CD4-positive, alpha-beta T cell treated with Interleukin-17A for 1 hour (primary cell): ENCODE measurements around the gene TNFRSF13B.
"Not testable (repeated sequence)": the region's sequence is repeated elsewhere in the genome, so short reads cannot be mapped to it uniquely, and the experiment has no call there.

Experiments used
- DNase-seq: peaks from one replicate; pipeline ENCODE4 v3.0.0-alpha.2; 2020

TNFRSF13B gene

DNA sequence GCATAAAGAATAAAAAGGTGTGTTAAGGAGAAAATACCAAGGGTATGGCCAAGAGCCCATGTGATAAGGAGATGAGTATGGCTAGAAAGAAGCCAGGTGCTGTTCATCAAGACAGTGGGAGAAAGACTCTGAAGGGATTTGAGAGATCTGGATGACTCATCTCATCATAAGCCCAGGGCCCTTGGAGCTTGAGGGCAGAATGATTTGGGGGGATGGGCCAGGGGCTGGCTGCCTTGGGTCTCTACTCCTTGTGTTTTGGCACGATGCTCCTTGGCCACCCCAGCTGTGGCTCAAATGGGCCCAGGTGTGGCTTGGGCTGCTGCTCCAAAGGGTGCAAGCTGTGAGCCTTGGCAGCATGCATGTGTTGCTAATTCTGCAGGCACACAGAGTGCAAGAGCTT is 14.5 kb upstream of the TNFRSF13B start:
- no peak for DNase-seq

DNA sequence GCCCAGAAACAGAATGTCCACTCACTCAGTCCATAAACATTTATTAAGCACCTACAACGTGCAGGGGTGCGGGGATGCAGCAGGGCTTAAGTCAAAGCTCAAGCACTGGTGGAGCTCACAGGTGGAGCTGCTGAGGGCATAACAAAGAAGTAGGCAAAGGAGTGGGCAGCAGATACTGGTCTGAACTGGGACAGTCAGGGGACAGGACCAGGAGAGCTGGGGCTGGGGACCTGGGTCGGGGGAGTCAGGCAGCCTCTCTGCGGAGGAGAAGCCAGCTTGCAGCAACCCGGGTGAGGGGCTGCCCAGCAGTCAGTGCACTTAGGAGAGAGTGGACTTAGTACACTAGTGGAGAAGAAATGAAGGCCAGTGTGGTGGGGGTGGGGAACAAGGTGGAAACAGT is 10.0 kb upstream of the TNFRSF13B start:
- DNase-seq = no peak

DNA sequence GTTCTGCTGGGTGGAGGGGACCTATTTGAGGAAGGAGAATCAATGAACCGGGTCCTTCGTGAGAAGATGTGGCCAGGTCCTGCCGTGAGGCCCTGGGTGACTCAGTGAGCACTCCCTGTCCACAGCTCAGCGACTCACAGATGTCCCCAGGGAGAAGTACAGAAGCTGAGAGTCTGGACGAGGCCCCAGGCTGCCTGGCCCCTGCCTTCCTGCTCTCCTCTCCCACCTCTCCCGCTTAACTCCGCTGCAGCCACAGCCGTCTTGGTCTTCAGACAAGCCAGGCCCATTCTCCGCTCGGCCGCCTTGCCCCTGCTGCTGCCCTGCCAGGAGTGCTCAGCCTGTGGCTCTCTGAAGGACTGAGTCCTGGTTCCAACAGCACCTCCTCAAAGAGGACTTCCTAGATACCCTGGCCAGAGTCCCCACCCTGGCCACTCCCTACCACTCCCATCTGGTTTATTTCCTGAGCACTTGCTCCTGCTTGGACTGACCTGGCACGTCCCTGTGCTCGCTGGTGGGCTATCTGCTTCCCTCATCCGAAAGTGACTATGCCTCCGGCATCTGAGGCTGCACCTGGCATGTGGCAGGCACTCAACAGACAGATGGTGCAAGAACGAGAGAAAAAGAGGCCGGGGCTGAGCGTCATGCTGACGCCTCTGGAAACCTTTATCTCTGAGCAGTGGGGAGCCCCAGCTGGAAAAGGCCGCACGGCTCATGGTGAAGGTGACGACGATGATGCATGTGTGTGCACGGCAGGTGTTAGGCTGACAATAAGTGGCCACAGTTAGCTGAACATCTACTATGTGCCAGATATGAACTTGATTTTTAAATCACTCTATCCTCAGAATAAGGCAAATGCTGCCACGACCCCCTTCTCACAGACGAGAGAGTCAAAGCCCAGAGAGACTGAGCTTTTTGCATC is 9.2 kb upstream of the TNFRSF13B start:
- no peak for DNase-seq

DNA sequence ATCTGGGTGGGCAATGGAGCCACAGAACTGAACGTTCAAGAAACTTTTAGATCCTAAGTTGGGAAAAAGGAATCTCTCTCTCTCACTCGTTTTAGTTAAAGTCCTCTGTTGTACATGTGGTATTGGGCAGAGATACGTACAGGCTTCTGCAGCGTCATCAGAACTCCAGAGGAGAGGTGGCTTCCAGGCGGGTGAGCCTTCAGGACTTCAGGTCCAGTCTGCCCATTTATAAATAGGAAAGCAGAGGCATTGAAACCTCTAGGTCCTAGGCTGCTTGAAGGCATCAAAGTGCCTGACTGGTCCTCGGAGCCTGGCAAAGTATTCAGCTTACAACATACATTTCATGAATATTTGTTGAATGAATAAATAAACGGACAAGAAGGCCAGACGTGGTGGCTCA is 8.1 kb upstream of the TNFRSF13B start:
- DNase-seq = no peak

DNA sequence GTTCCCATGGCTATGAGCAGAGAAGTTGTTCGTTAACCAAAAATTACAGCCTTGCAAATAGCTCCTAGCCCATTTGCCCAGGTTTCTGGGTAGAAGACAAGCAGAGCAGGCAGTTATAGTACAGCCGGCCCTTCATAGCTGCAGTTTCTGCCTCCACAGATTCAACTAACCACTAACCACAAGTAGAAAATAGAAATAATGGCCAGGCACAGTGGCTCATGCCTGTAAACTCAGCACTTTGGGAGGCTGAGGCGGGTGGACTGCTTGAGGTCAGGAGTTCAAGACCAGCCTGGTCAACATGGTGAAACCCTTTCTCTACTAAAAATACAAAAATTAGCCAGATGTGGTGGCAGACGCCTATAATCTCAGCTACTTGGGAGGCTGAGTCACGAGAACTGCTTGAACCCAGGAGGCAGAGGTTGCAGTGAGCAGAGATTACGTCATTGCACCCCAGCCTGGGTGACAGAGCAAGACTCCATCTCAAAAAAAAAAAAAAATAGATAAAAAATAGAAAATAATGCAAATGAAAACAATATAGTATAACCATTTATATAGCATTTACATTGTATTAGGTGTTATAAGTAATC is 7.4 kb upstream of the TNFRSF13B start:
- DNase-seq = not testable (repeated sequence)

DNA sequence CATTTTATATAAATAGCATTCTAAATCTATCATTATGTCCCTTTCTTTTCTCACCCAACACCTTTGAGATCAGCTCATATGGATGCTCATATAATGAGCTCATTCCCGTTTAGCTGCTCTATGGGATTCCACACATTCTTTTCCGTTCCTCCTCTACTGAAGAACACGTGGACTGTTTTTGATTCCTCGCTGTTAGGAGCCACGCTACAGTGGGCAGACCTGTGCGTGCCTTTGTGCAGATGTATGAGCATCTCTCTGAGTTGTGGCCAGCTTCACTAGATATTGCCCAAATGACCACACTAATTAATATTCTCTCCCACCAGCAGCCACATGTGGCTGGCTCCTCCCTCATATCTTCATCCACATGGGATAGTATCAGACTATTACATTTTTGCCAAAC is 6.0 kb upstream of the TNFRSF13B start:
- no peak for DNase-seq

DNA sequence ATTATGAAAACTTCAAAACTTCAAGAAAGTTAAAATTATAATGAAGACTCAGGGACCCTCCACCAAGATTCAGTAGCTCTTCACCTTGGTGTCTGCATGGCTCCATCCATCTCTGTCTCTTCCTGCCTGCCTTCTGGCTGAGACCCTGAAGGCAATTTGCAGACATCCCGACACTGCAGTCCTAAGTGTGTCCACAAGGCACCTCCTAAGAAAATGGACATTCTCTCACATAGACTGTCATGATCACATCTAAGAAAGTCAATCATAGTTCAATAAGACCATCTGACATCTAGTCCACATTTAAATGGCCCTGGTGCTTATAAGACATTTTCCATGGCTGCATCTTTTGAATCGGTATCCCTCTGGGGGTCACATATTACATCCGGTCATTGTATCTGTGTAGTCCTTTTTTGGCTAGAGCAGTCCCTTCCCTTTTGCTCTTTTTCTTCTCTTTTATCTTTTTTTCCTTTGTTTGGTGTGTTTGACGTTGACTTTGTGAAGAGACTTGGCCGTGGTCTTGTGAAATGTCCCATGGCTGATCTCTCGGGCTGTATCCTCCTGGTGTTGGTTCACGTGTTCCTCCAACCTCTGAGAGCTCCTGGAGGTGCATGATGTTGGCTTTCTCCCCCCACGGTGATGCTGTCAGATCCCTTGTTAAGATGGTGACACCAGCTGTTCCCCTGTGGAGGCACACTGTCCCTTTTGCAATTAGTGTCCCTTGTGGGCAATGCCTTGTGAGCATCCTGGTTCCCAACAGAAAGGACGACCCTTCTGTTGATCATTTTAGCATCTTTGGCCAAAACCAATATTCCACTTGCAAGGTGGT is 5.0 kb upstream of the TNFRSF13B start:
- no peak for DNase-seq

DNA sequence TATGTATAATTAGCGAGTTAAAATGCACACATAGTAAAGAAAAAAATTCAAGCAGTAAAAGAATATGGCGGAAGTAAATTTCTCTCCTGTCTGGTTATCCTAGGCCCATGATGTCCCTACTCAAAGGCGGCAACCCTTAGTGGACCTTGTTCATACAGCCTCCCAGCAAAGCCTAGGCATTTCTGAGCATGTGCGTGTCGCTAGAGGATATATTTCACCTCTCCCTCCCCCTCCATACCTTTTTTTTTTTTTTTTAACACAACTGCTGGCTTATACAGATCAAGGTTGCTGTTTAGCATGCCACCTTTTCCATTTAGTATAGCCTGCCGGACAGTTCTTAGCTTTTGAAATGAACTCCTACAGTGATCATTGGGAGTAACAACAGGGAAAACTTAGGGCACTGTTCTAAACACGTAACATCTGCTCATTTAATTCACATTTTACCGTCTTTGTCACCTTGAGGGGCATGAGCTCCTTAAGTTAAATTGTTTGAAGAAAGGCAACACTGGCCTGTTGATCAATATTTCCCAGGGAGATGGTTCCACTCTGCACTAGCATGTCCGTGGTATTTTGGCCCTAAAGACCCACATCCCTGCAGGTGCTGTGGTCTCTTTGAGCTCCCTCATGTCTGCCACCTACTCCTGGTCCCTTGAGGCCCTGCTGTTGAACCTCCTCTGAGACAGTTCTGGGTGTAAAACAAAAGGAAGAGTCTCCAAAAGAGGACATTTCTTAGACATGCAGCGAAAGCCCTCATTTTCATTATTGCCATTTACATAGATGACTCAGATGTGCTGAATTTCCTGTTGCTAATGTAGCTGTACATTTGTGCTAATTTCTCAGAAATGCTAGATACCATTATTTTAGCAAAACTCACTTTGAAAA is 4.1 kb upstream of the TNFRSF13B start:
- DNase-seq = no peak

DNA sequence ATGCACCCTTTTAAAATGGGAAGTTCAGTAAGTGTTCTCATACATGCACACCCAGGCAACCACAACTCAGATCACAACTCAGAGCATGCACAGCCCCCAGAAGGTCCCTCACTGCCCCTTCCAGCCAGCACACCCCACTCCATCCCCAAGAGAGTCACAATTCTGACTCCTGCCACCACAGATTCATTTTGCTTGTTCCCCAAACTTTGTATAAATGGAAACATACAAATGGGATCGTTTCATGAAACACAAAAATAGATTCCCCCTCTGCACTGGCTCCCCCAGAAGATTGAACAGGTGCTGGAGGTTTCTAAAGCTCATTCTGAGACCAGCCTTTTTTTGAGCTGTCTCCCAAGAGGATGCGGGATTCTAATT is 3.3 kb upstream of the TNFRSF13B start:
- no peak for DNase-seq

DNA sequence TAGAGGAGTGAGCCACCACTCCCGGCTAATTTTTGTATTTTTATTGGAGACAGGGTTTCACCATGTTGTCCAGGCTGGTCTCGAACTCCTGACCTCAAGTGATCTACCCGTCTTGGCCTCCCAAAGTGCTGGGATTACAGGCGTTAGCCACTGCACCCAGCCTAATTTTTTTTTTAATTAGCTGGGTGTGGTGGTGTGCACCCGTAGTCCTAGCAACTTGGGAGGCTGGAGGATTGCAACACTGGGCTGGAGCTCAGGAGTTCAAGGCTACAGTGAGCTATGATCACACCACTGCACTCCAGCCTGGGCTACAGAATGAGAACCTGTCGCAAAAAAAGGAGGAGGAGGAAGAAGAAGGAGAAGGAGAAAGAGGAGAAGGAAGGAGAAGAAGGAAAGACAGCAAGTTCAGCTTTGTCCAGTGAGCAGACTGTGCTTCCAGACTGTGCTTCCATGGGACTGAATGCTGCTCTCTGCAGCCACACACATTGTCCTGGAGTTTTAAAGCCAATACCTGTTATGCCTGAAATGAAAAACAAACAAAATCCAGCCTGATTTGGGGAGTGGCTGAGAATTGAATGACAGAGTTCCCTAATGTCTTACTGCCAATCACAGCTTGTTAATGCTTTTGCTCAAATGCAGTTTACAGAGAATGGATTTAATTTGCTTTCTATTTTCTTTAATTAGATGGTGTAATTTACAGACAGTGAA is 2.8 kb upstream of the TNFRSF13B start:
- no peak for DNase-seq

DNA sequence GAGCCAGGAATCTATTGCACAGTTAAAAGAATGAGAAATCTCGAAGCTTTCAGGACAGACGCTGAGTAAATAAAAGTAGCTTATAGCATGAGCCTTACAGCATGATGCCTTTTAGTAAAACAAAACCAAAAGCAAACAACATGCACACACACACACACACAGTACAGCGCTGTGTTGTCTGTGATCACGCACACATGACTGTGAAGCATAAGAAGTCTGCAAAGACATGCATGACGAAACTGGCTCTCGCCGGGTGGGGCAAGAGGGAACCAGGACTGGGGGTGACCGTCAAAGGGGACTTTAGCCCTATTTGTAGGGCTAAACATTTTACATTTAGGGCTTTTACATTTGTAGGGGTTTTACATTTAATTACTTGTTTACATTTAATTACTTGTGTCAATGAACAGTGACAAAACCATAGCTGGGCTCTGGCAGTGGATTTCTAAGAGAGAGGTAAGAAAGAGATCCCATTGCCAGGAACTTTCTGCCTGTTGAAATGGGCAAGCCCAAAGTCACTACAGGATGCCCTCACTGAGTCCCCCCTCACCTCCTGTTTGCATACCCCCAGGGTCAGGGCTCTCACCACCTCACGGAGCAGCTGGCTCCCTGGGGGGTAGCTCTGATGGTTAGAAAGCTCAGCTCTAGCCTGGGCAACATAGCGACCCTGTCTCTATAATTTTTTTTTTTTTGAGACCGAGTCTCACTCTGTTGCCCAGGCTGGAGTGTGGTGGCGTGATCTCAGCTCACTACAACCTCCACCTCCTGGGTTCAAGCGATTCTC is 2.0 kb upstream of the TNFRSF13B start:
- DNase-seq = no peak

DNA sequence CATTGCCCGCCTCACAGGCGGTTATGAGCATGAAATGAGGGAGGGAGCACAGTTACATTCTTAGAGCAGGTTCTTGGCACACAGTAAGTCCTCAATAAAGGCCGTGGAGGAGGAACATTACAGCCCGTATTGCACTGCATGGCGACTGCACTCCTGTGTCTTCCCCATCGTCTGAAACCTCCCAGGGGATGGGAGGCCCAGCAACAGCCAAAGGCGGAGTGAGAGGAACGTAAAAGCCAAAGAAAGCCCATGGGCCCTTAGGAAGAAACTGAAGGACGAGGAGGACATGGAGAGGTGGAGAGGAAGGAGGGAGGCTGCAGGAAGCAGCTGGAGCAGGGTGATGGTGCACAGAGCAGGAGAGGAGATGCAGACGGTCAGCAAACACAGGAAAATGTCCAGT is 1.1 kb upstream of the TNFRSF13B start:
- not testable (repeated sequence) for DNase-seq

DNA sequence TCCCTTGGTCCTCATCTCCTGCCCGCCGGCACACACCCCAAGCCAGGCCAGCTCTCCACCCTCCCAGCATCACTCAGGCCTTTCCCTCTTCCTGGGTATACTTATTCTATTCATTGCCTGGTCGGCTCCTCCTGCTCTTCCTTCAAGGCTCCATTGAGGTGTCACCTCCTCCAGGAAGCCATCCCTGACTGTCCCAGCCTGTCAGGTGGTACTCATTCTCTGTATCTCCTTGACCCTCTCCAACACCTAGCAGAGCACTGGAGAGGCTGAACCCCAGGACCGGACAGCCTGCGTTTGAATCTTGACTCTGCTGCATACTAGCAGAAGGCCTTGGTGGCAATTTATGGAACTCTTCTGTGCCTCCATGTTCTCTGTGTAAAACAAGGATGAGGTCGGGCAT is 428 bp upstream of the TNFRSF13B start:
- DNase-seq = no peak

DNA sequence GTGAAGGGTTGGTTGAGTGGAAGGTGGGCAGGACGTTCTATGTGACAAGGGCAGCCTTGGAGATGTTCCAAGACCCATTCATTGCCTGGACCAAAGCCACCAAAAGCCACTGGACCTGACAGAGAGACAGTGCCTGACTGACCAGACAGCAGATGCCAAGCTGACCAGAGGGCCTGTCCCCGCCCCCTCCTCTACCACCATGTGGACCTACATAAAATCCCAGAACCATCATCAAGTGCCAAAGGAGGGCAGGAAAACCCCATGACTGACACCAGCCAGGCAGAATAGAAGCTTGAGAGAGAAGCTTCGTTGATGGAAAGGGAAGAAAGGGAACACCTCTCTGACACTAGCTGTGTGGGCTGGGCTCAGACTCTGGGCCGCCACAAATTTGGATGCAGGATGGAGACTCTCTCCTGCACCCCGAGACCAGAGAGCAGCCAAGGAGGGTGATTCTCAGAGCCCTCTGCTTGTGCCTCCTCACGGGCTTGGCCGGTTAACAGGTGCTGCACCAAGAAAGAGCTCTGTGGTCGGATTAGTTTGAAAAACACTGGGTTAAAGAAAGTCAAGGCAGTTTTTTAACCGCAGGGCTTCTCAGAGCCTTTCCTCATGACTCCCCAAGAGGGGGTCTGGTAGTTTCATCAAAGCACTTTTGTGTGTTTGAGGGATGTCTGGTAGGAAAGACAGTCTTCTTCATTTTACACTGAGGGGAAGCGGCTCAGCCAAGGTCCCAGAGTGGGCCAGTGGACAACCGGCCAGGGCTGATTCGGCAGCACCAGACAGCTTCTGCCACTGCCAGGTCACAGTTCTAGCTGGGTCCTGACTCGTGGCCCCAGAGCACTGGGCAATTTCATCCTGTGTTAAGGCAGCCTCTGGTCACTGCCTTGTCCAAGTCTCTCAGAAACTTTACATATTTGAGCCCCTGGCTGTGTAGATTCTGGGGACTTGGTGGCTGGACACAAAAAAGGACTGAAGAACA is 1.7 kb downstream of the TNFRSF13B start:
- no peak for DNase-seq

DNA sequence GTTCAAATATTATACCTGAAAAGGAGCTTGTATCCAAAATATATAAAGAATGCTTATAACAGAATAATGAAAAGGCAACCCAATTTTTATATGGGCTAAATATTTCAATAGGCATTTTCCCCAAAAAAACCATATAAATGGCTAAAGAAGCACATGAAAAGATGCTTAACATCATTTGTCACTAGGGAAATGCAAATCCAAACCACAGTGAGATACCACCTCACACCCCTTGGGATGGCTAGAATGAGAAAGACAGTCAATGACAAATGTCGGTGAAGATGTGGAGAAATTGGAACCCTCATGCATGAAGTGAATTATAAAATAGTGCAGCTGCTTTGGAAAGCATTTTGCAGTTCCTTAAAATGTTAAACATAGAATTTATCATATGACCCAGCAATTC is 3.1 kb downstream of the TNFRSF13B start:
- no peak for DNase-seq

DNA sequence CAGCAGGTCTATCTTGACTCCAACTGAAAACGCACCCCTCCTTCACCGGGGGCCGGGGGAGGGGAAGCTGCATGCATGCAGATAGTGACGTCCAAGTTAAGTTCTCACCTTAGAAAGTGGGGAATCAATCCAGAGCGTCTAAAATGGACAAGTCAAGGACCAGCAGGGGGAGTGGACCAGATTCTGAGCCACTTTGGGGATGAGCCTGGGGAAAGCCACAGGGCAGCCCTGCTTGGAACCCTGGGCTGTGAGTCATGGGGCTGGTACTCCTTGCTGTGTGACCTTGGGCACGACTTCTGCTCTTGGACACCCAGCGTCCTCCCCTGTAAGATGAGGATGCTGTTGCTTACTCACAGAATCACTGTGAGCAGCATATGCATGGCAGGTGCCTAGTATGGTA is 9.1 kb downstream of the TNFRSF13B start:
- DNase-seq = no peak

DNA sequence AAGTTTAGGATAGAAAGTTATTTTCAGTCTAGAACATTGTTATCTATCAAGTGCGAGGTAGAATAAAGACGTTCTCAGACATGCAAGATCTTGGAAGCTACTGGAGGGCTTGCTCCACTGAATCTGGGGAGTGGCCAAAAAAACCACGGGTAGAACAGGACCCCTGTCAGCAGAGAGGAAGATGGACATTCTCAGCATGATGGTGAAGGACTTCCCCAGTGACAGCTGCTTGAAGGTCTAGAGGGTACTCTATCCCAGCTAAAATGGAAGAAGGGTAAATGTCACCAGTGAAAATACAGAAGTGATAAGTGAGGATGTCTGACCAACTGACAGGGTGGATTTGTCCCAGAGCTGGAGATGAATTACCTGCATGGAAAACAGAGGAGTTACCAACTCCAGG is 10.1 kb downstream of the TNFRSF13B start:
- no peak for DNase-seq

DNA sequence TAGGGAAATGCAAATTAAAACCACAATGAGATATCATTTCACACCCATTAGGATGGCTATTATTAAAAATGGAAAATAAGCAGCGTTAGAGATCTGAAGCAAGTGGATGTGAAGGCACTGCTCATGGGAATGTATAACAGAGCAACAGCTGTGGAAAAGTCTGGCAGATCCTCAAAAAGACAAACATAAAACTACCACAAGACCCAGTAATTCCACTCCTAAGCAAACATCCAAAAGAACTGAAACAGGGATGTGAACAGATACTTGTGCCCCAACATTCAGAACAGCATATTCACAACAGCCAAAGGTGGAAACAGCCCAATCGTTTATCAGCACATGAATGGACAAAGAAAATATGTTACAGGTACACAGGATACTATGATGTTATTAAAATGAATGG is 10.9 kb downstream of the TNFRSF13B start:
- not testable (repeated sequence) for DNase-seq

DNA sequence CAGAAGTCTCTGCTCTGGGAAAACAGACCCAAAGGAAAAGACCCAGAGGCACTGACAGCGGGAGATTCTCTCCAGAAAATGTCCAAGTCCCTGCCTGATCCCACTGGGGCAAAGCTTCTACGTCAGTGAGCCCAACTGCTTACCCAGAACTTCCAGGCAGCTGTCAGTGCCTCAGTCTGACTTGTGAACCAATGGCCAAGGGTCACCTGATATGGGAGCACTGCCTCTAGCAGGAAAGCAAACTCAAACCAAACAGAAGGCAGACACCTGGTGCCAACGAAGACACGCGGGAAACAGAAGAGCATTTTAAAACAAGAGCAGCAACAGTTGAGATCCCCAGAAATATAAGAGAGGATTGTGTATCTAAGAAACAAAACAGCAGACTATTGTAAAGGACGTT is 16.9 kb downstream of the TNFRSF13B start:
- DNase-seq = not testable (repeated sequence)

DNA sequence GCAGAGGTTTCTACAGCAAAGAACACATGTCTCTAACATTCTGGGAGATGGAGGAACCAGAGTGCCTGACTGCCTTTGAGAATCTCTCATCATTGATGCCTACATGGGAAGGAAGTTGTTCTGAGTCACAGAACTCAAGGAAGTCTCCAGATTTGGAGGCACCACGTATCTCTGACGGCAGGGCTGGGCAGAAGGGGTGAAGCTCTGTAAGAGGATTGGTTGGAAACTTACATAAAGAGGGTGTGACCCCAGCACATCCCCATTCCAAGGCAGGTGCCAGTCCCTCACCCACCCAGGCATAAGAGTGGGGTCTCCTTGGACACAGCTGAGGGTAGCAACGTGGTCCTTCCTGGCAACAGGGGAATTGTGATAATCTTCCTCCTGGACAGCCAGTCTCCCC is 17.4 kb downstream of the TNFRSF13B start:
- DNase-seq = no peak
